ENCODE measurements around the gene ATXN7L2.
"Not testable (repeated sequence)": the region's sequence is repeated elsewhere in the genome, so short reads cannot be mapped to it uniquely, and the experiment has no call there.

ATXN7L2 gene

DNA sequence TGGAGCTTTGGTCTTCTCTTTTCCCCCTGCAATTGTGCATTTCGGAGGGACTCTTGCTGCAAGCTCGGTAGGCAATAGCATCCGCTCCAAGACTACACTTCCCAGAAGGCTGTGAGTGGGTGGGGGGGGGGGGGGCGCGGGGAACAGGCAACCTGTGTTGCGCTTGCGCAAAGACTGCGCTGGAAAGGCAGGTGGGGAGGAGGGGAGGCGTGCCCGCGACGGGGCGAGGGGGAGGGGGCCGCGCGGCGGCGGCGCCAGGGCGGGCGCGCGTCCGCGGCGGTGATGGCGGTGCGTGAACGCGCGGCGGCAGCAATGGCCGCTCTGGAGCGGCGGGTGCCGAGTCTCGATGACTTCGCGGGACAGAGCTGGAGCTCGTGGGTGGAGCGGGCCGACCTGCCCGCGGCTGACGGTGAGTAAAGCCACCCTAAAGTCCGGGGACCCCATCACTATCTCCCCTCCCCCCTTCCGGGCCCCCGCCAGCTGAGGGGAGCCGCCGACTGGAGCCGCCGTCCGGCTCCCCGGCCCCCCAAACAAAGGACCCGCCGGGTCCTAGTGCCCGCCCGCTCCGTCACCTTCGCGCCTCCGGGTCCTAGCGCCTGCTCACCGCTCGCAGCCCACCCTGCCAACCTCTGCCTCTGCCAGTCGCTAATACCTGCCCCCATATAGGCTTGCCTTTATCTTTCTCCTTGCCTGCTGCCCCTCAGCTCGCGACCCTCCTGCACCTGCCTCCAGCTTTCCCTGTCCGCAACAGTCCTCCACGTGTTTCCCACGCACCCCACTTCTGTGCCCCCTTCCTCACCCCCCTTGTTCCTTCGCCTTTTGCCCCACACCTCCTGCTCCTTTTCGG is at the start of gene ATXN7L2:
TSS of gene ATXN7L2 (plus strand) at position 234 of the 847 bp plus-strand sequence. CDS start at position 283, 49 bp downstream.
- peak within 1 kb of the TSS; percentile 92 to 95 for H3K4me3 Mint-ChIP-seq
- peaks cover 20% of the 10 kb centered on the region for H3K27me3 Mint-ChIP-seq
- H3K9me3 Mint-ChIP-seq, result no peaks in the 10 kb centered on the region
- peak; percentile 91 to 93 for DNase-seq
- H3K27ac Mint-ChIP-seq, result peak within 1 kb of the TSS; percentile 95
- peaks cover 51% of the 10 kb centered on the region for H3K4me1 Mint-ChIP-seq
- ATAC-seq, result peak; percentile 79

GRCh38 chr1:109434484-109434883 is 49.2 kb upstream of the ATXN7L2 start:
- no peak overlapping the region for H3K27ac Mint-ChIP-seq
- no peak for DNase-seq
- H3K4me1 Mint-ChIP-seq, result no peaks in the 10 kb centered on the region
- ATAC-seq, result no peak
- no peaks in the 10 kb centered on the region for H3K27me3 Mint-ChIP-seq
- no peak overlapping the region for H3K4me3 Mint-ChIP-seq
- peaks cover 5 to 7% of the 10 kb centered on the region in 2 donors for H3K9me3 Mint-ChIP-seq

DNA sequence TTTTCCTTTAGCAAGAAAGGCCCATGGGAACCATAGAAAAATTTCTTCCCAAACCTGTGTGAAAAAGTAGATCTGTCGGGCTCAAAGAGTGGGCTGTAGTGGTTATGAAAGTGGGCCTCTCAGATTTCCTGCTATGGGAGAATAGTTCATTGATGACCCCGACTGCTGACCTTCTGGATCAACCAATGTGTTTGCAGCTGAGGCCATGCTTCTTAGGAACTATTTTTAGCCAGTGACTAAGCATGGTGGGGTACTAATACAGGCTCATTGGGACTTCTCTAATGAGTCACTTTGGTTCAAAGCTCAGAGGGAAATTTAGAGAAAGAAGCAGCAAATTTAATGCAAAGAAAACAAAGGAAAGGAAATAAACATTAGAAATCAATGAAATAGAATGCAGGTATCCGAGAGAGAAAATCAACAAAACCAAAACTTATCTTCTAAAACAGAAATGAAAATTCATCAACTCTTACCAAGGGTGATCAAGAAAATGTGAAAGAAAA is 44.9 kb upstream of the ATXN7L2 start:
- Mint-ChIP-seq H3K9me3 (no peaks in the 10 kb centered on the region), H3K4me3 (no peak overlapping the region), H3K27ac (no peak overlapping the region), H3K27me3 (no peaks in the 10 kb centered on the region), H3K4me1 (no peaks in the 10 kb centered on the region)
- ATAC-seq (peak; percentile 53), DNase-seq (no peak)

GRCh38 chr1:109441069-109441468 is 42.6 kb upstream of the ATXN7L2 start:
- Mint-ChIP-seq H3K4me1 (no peaks in the 10 kb centered on the region), H3K27ac (no peak overlapping the region), H3K9me3 (no peaks in the 10 kb centered on the region), H3K27me3 (peaks cover 11% of the 10 kb centered on the region), H3K4me3 (no peak overlapping the region)
- no peak for DNase-seq
- no peak for ATAC-seq

- Mint-ChIP-seq H3K27me3 (peaks cover 21% of the 10 kb centered on the region), H3K9me3 (no peaks in the 10 kb centered on the region), H3K4me1 (no peaks in the 10 kb centered on the region), H3K27ac (no peak overlapping the region), H3K4me3 (no peak overlapping the region)
- no peak for ATAC-seq
- no peak for DNase-seq
Measured at GRCh38 chr1:109443476-109443875, 40.2 kb upstream of the ATXN7L2 start.

GRCh38 chr1:109444346-109444745 is 39.4 kb upstream of the ATXN7L2 start:
- ATAC-seq, result no peak
- no peaks in the 10 kb centered on the region for H3K9me3 Mint-ChIP-seq
- H3K27me3 Mint-ChIP-seq, result peaks cover 23% of the 10 kb centered on the region

GRCh38 chr1:109445949-109446695 is 37.6 kb upstream of the ATXN7L2 start:
- not testable (repeated sequence) for ATAC-seq, DNase-seq, H3K27ac Mint-ChIP-seq, H3K4me1 Mint-ChIP-seq, H3K4me3 Mint-ChIP-seq, H3K9me3 Mint-ChIP-seq
- peaks cover 36% of the 10 kb centered on the region for H3K27me3 Mint-ChIP-seq

More at GRCh38 chr1:109444346-109444745, 39.4 kb upstream of the ATXN7L2 start:
- no peak overlapping the region for H3K4me3 Mint-ChIP-seq
- no peak overlapping the region for H3K27ac Mint-ChIP-seq
- DNase-seq, result no peak
- no peaks in the 10 kb centered on the region for H3K4me1 Mint-ChIP-seq

- no peak for ATAC-seq
- no peaks in the 10 kb centered on the region for H3K9me3 Mint-ChIP-seq
- no peak overlapping the region for H3K27ac Mint-ChIP-seq
- H3K4me3 Mint-ChIP-seq, result no peak overlapping the region
- H3K4me1 Mint-ChIP-seq, result no peaks in the 10 kb centered on the region
- peaks cover 36% of the 10 kb centered on the region for H3K27me3 Mint-ChIP-seq
- no peak for DNase-seq
Measured at GRCh38 chr1:109447524-109447923, 36.2 kb upstream of the ATXN7L2 start.

DNA sequence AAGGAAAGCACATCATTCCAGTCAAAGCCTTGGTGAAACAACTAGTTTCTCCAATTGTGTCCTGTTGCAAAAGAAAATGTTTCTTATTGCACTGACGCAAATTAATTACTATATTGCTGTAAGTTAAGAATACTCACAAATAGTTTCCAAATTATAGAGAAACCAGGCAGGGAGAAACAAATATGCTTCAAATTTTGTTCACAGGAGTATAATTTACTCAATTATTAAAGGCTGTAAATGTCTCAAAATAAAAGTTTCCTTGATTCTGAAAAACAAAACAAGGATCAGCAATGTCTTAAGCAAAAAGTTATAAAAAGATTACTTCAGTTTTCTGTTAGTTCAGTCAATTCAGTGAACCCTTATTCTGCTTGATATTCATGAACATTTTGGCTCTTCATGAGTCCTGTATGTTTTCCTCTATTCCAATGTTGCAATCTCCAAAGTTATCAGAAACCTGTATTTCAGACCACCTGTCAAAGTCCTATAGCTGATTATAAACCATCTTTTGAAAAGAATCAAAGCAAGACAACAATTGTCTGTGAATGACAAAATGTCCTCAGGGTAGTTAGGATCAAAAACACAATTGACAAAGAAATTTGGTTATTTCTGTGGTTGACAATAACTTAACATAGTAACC is 29.1 kb upstream of the ATXN7L2 start:
- H3K27me3 Mint-ChIP-seq, result peaks cover 27% of the 10 kb centered on the region
- no peak overlapping the region for H3K4me3 Mint-ChIP-seq

GRCh38 chr1:109457819-109458218 is 25.9 kb upstream of the ATXN7L2 start:
- ATAC-seq (no peak), DNase-seq (no peak)
- H3K9me3 Mint-ChIP-seq, result peaks cover 12 to 15% of the 10 kb centered on the region in 2 donors
- no peak overlapping the region for H3K27ac Mint-ChIP-seq
- H3K4me1 Mint-ChIP-seq, result no peaks in the 10 kb centered on the region
- H3K27me3 Mint-ChIP-seq, result peaks cover 37% of the 10 kb centered on the region
- no peak overlapping the region for H3K4me3 Mint-ChIP-seq

More for the DNA sequence above, 29.1 kb upstream of the ATXN7L2 start:
- Mint-ChIP-seq H3K9me3 (peaks cover 12 to 15% of the 10 kb centered on the region in 2 donors), H3K27ac (no peak overlapping the region), H3K4me1 (no peaks in the 10 kb centered on the region)
- ATAC-seq, result no peak
- DNase-seq, result no peak

DNA sequence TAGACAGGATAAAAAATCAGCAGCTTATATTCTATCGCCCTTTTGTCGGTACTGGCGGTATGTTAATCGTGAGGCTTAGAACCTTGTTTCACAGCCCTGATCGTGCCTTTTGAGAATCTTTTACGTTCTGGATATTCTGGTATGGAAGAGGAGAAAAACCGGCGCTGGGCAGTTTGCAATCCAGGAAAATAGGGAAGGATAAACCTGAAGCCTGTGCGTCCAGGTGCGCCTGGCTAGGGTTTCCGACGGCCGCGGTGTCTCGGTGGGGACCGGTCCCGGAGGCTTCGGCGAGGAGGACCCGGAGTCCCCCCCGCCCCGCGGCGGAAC is 17.6 kb upstream of the ATXN7L2 start:
- DNase-seq, result no peak
- peaks cover 92% of the 10 kb centered on the region for H3K27me3 Mint-ChIP-seq
- H3K4me3 Mint-ChIP-seq, result peak overlapping the region; percentile 58 to 72
- no peaks in the 10 kb centered on the region for H3K9me3 Mint-ChIP-seq
- ATAC-seq, result no peak
- H3K4me1 Mint-ChIP-seq, result peaks cover 19% of the 10 kb centered on the region
- H3K27ac Mint-ChIP-seq, result no peak overlapping the region

GRCh38 chr1:109466452-109467300 is 17.0 kb upstream of the ATXN7L2 start, which contains the start of gene SYPL2:
SYPL2 (plus strand) TSS chr1:109466546; CDS start chr1:109466844, 298 bp downstream.
- DNase-seq, result no peak
- H3K27me3 Mint-ChIP-seq, result peaks cover 91% of the 10 kb centered on the region
- H3K4me3 Mint-ChIP-seq, result peak within 1 kb of the TSS; percentile 58 to 72
- peak; percentile 77 for ATAC-seq
- no peaks in the 10 kb centered on the region for H3K9me3 Mint-ChIP-seq
- H3K27ac Mint-ChIP-seq, result no peak within 1 kb of the TSS
- peaks cover 19% of the 10 kb centered on the region for H3K4me1 Mint-ChIP-seq

GRCh38 chr1:109467301-109467777 is 16.4 kb upstream of the ATXN7L2 start:
- peaks cover 87% of the 10 kb centered on the region for H3K27me3 Mint-ChIP-seq
- peak overlapping the region; percentile 41 to 58 for H3K4me3 Mint-ChIP-seq
- DNase-seq (no peak), ATAC-seq (peak; percentile 33)
- no peaks in the 10 kb centered on the region for H3K9me3 Mint-ChIP-seq
- no peak overlapping the region for H3K27ac Mint-ChIP-seq
- H3K4me1 Mint-ChIP-seq, result peaks cover 19% of the 10 kb centered on the region

GRCh38 chr1:109468061-109468460 is 15.6 kb upstream of the ATXN7L2 start:
- H3K4me1 Mint-ChIP-seq, result peaks cover 19% of the 10 kb centered on the region
- H3K27ac Mint-ChIP-seq, result no peak overlapping the region
- H3K4me3 Mint-ChIP-seq, result no peak overlapping the region
- DNase-seq (no peak), ATAC-seq (no peak)
- peaks cover 87% of the 10 kb centered on the region for H3K27me3 Mint-ChIP-seq
- H3K9me3 Mint-ChIP-seq, result no peaks in the 10 kb centered on the region

GRCh38 chr1:109468903-109469302 is 14.8 kb upstream of the ATXN7L2 start:
- H3K9me3 Mint-ChIP-seq, result no peaks in the 10 kb centered on the region
- H3K27ac Mint-ChIP-seq, result no peak overlapping the region
- H3K4me1 Mint-ChIP-seq, result peaks cover 19% of the 10 kb centered on the region
- peaks cover 83% of the 10 kb centered on the region for H3K27me3 Mint-ChIP-seq
- ATAC-seq (no peak), DNase-seq (no peak)
- H3K4me3 Mint-ChIP-seq, result no peak overlapping the region
